TTC549 (cell line): ENCODE results near the gene EVI5.
"Not testable (repeated sequence)": the region's sequence is repeated elsewhere in the genome, so short reads cannot be mapped to it uniquely, and the experiment has no call there.

Source experiments
- FAIRE-seq: peaks from 2 replicates; lab custom pipeline; 2012; peaks lifted over from hg19 to GRCh38; lab: Jason Lieb, UNC

Gene EVI5

GRCh38 chr1:92747735-92748134 lies 37.2 kb downstream of the EVI5 start:
- FAIRE-seq = no peak

DNA sequence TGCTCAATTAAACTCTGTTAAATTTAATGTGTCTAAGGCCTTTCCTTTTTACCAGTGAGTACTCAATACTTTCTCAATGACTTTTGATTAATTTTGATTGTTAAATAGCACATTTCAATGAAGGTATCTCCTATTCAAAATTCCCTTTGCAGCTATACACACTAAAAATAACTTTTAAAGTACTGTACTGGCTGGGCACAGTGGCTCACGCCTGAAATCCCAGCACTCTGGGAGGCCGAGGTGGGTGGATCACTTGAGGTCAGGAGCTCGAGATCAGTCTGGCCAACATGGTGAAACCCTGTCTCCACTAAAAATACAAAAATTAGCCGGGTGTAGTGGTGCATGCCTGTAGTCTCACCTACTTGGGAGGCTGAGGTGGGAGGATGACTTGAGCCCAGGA lies 38.7 kb downstream of the EVI5 start:
- not testable (repeated sequence) for FAIRE-seq

DNA sequence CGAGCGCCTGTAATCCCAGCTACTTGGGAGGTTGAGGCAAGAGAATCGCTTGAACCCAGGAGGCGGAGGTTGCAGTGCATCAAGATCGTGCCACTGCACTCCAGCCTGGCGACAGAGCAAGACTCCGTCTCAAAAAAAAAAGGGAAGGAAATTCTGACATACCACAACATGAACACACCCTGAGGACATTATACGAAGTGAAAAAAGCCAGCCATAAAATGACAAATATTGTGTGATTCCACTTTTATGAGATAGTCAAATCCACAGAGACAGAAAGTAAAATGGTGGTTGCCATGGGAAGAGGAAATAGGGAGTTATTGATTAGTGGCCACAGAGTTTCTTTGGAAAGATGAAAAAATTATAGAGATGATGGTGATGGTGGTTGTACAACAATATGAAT lies 41.7 kb downstream of the EVI5 start:
- no peak for FAIRE-seq

DNA sequence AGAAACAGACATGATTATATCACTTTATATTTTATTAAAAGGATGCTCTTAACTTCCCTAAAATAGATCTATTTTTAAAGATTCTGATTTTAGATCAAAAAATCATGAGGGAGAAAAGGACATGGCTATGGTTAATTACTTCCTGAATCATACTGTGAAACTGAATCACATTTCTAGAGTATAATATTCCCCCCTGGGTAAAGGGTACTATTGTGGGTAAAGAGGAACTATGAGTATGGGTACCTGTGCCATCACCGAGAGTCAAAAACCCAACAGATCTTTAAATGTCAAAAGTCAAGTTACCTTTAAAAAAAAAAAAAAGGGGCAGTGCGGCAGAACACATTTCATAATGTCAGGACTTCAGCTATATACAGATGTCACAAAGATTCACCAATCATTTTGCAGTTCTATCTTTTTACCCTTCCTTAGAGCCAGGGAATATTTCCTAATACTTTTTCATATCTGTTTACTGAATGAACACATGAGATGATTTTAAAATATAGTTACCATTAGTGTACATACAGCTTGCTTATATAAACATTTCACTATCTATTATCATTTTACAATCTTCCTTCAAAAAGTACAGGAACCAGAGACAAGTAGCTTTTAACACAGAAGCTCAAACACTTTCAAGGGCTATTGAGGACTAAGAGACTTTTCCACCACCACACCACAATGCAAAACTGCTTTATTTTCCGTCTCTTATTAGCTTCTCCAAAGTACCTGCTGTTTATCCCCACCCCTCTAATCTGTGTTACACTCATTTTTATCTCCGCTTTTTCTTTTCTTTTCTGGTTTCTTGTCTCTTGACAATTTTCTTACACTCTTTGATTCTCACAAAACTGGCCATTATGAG lies 45.0 kb downstream of the EVI5 start:
- no peak for FAIRE-seq

- FAIRE-seq = peak; percentile 67
These were observed 48.5 kb downstream of the EVI5 start for GRCh38 chr1:92736395-92736794.

- no peak for FAIRE-seq
These were observed 54.4 kb downstream of the EVI5 start for GRCh38 chr1:92730476-92730875.

DNA sequence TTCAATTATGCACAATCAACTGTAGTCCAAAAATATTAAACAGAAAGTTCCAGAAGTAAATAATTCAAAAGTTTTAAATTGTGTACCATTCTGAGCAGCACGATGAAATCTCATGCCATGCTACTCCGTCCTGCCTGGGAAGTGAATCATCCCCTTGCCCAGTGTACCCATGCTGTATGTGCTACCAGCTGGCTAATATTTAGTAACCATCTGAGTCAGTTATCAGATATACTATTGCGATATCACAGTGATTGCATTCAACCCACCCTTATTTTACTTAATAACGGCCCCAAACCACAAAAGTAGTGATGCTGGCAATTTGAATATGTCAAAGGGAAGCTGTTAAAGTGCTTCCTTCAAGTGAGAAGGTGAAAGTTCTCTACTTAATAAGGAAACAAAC lies 56.2 kb downstream of the EVI5 start:
- no peak for FAIRE-seq

- FAIRE-seq = not testable (repeated sequence)
These were observed 61.2 kb downstream of the EVI5 start for GRCh38 chr1:92723713-92724112.

GRCh38 chr1:92721886-92722285 lies 63.0 kb downstream of the EVI5 start:
- FAIRE-seq = no peak

GRCh38 chr1:92721157-92721556 lies 63.8 kb downstream of the EVI5 start:
- not testable (repeated sequence) for FAIRE-seq

- FAIRE-seq = not testable (repeated sequence)
These were observed 69.4 kb downstream of the EVI5 start for GRCh38 chr1:92715476-92715951.

DNA sequence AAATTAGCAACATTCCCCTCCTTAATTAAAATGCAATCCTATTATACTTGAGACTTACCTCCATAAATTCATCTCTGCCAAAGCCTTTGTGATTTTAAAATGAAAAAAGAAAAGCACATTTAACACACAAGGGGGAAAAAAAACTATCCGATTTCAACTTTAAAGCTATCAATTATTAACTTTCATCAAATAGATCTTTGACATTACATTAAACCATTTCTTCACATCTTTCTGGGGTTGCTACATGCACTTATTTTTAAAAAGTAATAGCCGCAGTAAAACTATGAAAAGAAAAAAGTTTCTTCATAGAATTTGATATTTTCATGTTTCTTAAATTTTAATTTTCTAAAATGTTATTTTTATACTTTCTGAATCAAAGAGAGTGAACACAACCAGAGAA lies 71.0 kb downstream of the EVI5 start:
- FAIRE-seq = no peak

GRCh38 chr1:92711473-92712165 lies 73.3 kb downstream of the EVI5 start:
- FAIRE-seq = no peak

DNA sequence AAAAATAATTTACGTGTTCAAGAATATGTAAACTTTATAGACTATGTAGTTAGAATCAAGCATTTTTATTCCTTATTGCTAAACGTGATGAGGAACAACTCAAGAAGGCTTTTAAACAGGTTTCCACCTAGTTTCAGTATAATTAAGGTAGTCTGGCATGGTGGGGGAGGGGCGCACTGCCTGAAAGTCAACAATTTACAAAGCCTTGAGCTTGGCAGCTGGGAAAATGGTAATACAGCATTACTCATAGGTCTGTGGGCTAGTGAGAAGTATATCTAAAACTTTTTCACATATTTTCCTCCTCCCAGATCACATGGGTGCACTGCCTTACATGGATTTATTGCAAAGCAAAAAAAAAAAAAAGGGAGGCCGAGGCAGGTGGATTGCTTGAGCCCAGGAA lies 75.2 kb downstream of the EVI5 start:
- no peak for FAIRE-seq

- FAIRE-seq = no peak
These were observed 76.4 kb downstream of the EVI5 start for GRCh38 chr1:92708368-92708950.

DNA sequence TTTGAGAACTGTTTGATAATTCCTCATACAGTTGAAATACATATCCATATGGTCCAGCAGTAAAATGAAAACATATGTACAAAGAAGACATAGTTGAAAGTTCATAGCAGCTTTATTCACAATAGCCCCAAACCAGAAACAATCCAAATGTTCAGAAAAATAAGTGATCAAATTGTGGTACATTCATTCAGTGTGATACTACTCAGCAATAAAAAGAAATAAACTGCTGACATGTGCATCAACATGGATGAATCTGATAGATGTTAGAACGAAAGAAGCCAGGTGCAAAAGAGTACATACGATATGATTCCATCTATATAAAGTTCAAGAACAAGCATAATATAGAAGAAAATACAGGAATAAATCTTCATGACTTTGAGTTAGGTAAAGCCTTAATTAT lies 77.2 kb downstream of the EVI5 start:
- FAIRE-seq = no peak

GRCh38 chr1:92707292-92707691 lies 77.6 kb downstream of the EVI5 start:
- FAIRE-seq = no peak

- FAIRE-seq = no peak
These were observed 79.5 kb downstream of the EVI5 start for GRCh38 chr1:92705446-92705845.

DNA sequence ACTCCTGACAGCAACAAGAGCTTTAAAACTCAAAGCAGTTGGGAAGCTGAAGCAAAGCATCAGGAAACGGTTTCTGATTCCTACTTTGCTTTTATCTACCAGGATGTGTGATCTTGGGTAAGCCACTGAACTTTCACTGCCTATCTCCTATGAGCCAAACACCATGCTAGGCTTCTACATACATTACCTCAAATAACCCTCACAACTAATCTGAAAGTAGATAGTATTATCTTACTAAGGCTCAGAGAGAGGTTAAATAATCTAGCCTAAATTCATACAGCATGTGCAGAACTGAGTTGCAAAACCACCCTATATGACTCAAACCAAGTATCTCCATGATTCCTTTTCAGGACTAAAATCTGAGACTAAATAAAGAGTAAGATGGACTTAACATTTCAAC lies 83.8 kb downstream of the EVI5 start:
- no peak for FAIRE-seq

DNA sequence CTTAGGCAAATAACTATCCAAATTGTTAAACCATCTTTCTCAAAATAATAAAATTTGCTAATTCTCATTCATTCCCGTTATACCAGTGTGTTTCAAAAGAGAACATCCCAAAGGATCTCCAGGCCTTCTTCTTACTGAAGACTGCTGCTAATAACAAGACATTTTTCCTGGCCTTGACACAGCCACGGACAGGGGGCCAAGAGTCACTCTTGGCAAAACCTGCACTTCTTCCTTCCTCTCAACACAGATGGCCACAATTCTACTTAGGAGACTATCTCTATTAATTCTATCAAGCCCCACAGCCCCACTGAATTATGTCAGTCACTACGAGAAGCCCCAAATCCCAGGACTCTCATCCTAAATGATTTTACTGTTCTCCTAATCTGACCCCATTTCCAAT lies 86.0 kb downstream of the EVI5 start:
- FAIRE-seq = no peak

DNA sequence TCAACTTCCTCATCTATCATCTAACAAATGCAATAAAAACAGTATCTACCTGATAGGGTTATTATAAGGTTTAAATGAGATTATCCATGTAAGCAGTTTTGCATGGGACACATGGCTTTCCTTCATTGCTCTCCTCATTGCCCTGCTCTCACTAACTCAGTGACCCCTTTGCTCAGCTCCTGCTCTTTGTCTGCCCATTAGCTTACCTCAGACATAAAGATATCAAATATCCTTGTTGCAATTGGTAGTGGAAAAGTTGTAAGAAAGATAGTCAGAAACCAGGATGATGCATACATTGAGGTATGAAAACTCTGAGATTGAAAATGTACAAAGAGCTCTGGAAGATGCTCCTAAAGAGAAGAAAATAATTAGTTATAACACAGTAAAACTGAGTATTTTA lies 89.8 kb downstream of the EVI5 start:
- no peak for FAIRE-seq

GRCh38 chr1:92691925-92692324 lies 93.0 kb downstream of the EVI5 start:
- FAIRE-seq = no peak

DNA sequence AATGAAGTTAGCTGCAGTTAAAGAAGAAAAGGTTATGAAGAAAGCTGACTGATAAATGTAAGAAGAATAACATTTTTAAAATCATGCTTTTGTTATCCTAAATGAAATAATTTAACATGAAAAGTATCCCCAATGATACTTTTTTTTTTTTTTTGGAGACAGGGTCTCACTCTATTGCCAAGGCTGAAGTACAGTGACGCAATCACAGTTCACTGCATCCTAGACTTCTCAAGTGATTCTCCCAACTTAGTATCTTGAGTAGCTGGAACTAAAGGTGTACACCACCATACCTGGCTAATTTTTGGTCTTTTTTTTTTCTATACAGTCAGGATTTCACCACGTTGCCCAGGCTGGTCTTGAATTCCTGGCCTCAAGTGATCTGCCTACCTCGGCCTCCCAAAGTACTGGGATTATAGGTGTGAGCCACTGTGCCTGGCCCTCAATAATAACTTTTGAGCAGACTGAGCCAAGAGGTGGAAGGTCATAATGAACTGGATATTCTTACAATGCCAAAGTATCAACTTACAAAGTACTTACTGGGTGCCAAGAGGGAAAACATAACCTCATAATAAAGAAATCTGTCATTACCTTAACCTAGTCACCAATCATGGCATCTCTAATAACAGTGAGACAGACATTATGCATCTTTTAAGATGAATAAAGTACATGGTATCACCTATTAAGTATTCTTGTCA lies 94.5 kb downstream of the EVI5 start:
- no peak for FAIRE-seq
